ENCODE data around the gene PRODH2. TPM values are rescaled to one million over a fixed set of nuclear protein-coding genes. Genes with fewer than 3 reads are reported as not detected.

Gene PRODH2
- total RNA-seq, 3 donors from 2014 or later: not detected

DNA sequence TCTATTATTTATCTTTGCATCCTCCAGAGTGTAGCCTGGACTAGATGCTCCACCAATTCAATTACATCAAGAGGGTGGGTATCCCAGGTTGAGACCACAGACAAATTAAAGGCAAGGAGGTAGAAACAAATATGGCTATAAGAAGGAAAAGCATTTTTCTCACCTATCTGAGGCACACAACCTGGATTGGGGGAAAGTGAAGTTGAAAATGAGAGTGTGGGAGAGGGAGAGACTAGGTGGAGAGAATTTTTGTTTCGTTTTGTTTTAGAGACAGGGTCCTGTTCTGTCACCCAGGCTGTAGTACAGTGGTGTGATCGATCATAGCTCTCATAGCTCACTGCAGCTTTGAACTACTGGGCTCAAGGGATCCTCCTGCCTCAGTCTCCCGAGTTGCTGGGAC is 5.8 kb upstream of the PRODH2 start:
- TF ChIP-seq, protein P1, sequence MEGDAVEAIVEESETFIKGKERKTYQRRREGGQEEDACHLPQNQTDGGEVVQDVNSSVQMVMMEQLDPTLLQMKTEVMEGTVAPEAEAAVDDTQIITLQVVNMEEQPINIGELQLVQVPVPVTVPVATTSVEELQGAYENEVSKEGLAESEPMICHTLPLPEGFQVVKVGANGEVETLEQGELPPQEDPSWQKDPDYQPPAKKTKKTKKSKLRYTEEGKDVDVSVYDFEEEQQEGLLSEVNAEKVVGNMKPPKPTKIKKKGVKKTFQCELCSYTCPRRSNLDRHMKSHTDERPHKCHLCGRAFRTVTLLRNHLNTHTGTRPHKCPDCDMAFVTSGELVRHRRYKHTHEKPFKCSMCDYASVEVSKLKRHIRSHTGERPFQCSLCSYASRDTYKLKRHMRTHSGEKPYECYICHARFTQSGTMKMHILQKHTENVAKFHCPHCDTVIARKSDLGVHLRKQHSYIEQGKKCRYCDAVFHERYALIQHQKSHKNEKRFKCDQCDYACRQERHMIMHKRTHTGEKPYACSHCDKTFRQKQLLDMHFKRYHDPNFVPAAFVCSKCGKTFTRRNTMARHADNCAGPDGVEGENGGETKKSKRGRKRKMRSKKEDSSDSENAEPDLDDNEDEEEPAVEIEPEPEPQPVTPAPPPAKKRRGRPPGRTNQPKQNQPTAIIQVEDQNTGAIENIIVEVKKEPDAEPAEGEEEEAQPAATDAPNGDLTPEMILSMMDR (IDR thresholded peaks at IDR 0.05): no peak
- H3K9me3 ChIP-seq: no peaks in the 10 kb centered on the region
- no peak overlapping the region for H3K4me3 ChIP-seq
- DNase-seq: no peak
- no peak for ATAC-seq
- no peaks in the 10 kb centered on the region for H3K4me1 ChIP-seq (ENCODE audit: low read depth)
- intact Hi-C loops (cut with DNase I, micrococcal nuclease): no loop called here
- no peaks in the 10 kb centered on the region for H3K36me3 ChIP-seq (ENCODE audit: low read depth)

DNA sequence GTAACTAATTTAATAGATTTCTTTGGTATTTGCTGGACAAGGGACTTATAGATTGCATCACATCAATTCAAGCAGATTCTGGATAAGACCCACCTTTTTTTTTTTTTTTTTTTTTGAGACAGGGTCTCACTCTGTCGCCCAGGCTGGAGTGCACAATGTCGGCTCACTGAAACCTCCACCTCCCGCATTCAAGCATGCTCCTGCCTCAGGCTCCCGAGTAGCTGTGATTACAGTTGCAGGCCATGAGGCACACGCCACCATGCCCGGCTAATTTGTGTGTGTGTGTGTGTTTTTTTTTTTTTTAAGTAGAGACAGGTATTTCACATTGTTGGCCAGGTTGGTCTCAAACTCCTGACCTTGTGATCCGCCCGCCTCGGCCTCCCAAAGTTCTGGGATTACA is 4.2 kb upstream of the PRODH2 start:
- DNase-seq: no peak
- intact Hi-C loops (cut with DNase I, micrococcal nuclease): no loop called here

DNA sequence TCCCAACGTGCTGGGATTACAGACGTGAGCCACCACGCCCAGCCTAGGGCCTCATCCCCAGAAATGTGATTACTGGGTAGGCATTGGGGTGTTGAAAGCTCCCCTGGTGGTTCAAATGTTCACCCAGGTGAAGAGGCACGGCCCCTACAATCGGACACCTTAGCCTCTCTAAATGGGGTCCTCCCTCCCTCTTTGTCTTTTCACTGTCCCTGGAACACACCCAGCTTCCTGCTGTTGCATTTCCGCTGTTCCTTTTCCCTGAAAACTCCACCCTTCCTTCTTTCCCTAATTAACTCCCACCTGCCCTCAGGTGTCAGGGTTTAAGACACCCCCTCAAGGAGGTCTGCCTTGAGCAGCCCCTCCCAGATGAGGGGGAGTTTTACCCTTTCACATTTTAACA is 3.6 kb upstream of the PRODH2 start:
- DNase-seq: no peak
- intact Hi-C loops (cut with DNase I, micrococcal nuclease): no loop called here
- no peaks in the 10 kb centered on the region for H3K4me1 ChIP-seq (ENCODE audit: low read depth)
- TF ChIP-seq, protein P1 (IDR thresholded peaks at IDR 0.05): no peak
- no peak overlapping the region for H3K4me3 ChIP-seq
- no peaks in the 10 kb centered on the region for H3K9me3 ChIP-seq
- no peak for ATAC-seq
- no peaks in the 10 kb centered on the region for H3K36me3 ChIP-seq (ENCODE audit: low read depth)

More for the DNA sequence above, 4.2 kb upstream of the PRODH2 start:
- Histone ChIP-seq H3K36me3 (ENCODE audit: low read depth) (no peaks in the 10 kb centered on the region), H3K4me3 (no peak overlapping the region), H3K4me1 (ENCODE audit: low read depth) (no peaks in the 10 kb centered on the region), H3K9me3 (no peaks in the 10 kb centered on the region)
- ATAC-seq: no peak
- TF ChIP-seq, protein P1 (IDR thresholded peaks at IDR 0.05): no peak

DNA sequence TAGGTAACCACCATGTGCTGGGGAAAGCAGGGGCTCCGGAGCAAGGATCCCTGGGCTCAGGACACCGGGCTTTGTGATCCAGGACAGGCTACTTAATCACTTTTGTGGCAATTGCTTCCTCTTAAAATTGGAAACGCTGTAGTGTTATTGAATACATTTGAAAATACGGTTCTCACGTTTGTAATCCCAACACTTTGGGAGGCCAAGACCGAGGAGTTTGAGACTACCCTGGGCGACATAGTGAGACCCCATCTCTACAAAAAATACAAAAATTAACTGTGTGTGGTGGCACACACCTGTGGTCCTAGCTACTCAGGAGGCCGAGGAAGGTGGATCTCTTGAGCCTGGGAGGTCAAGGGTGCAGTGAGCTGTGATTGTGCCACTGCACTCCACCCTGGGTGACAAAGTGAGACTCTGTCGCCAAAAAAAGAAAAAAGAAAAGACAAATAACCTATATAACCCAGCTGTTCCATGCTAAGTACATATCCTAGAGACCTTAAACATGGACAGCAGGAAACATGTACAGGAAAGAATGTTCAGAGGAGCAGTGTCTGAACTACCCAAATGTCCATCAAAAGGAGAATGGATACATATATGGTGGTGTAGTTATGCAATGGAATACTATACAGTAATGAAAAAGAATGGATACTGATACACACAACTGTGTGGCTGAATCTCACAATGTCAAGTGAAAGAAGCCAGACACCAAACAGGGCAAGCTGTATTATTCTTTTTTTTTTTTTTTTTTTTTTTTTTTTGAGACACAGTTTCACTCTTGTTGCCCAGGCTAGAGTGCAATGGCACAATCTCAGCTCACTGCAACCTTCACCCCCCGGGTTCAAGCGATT is 622 bp upstream of the PRODH2 start:
- intact Hi-C loops (cut with DNase I, micrococcal nuclease): no loop called here
- H3K4me1 ChIP-seq (ENCODE audit: low read depth): no peaks in the 10 kb centered on the region
- no peak overlapping the region for H3K4me3 ChIP-seq
- H3K9me3 ChIP-seq: no peaks in the 10 kb centered on the region
- H3K36me3 ChIP-seq (ENCODE audit: low read depth): no peaks in the 10 kb centered on the region
- DNase-seq (no peak), ATAC-seq (no peak)
- TF ChIP-seq, protein P1 (IDR thresholded peaks at IDR 0.05): no peak

DNA sequence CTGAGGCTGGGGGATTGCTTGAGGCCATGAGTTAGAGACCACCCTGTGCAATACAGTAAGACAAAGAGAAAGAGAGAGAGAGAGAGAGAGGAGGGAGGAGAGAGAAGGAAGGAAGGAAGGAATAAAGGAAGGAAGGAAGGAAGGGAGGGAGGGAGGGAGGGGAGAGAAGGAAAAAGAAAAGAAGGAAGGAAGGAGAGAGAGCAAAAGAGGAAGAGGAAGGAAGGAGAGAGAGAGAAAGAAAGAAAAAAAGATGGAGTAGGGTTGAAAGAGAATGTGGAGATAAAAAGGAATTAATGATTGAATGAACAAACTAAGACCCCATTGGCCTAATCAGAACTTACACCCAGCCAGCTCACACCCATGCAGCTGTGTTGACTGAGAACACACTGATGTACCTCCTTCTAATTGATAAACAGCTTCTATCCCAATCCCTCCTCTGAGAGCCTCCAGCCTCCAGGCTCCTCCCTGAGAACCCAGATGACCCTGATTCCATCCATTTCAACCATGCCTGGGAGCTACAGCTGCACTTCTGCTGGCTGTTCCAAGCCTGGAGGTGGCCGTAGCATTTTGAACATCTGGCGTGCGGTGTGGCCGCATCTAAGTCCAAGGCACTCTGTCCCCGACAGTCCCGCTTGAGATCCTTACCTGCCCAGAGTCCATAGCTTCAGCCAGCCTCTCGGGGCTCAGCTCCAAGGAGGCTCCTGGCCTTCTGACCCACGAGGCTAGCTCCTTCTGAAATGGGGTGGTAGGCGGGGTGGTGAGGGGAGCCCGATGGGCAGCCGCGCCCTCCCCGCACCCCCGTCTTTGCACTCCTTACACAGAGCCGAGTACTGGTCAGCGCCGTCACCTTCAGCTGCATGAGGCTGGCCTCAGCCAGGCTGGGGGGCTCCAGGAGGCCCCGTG is 1.1 kb downstream of the PRODH2 start:
- ATAC-seq (no peak), DNase-seq (no peak)
- TF ChIP-seq, protein P1 (IDR thresholded peaks at IDR 0.05): no peak
- Histone ChIP-seq H3K36me3 (ENCODE audit: low read depth) (no peaks in the 10 kb centered on the region), H3K9me3 (no peaks in the 10 kb centered on the region), H3K4me3 (no peak overlapping the region), H3K4me1 (ENCODE audit: low read depth) (no peaks in the 10 kb centered on the region)
- intact Hi-C loops (cut with DNase I, micrococcal nuclease): no loop called here
